ENCODE measurements around the gene SRRD. TPM values are rescaled to one million over a fixed set of nuclear protein-coding genes. Genes with fewer than 3 reads are reported as not detected.
A peak's percentile ranks its signal among the peaks of the same experiment; 100 is the strongest.

Gene SRRD
- total and polyA plus RNA-seq, 2 of the 13 experiments (the other 11 are each of a cell fraction or from before 2014, with no cell fraction given) = 22.8 to 36.6 TPM

DNA sequence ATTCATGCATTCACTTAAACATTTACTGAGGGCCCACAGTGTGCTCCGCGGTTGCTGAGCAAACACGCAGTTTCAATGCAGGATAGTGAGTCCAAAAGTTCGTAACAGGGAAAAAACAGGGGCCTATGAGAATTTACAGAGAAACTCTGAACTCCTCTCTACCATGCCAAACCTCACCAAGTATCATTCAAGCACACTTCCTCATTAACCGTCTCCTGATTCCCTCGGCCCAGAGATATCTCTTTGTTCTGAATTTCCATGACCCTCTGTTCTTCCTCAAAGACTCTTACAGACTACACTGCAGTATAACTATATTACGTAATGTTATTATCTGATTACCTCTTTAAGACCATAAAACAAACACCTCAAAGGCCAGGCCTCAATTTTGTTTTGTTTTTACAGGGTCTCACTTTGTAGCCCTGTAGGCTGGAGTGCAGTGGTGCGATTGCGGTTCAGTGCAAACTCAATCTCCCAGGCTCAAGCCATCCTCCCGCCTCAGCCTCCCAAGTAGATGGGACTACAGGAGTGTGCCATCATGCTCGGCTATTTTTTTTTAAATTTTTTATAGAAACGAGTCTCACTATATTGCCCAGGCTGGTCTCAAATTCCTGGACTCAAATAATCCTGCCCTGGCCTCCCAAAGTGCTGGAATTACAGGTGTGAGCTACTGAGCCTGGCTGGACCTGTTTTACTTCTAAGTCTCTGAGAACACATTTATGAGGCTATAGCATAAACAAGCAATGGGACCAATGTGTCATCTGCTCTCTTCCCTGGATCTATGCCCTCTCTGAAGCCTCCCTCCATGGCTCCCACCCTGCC lies 3.7 kb upstream of the SRRD start (continued):
- no peak for TF ChIP-seq TAF15 (IDR thresholded peaks at IDR 0.05; ENCODE audit: low read depth, low read length, poor library complexity, severe bottlenecking)
- no peak for TF ChIP-seq CEBPZ (IDR thresholded peaks at IDR 0.05; ENCODE audit: low read length)
- peak; percentile 43; the same call in 1 of the 2 replicates for TF ChIP-seq PHF21A (CRISPR knock-in tag; IDR thresholded peaks at IDR 0.05)
- TF ChIP-seq ZNF549 (CRISPR knock-in tag; IDR thresholded peaks at IDR 0.05) = 0 out of 2 replicates have a peak, but pooled peaks have one; percentile 14
- no peak for TF ChIP-seq TBP (CRISPR knock-in tag; IDR thresholded peaks at IDR 0.05)
- TF ChIP-seq POLR2AphosphoS5 (IDR thresholded peaks at IDR 0.05; ENCODE audit: low read depth, low read length) = peak; percentile 63
- TF ChIP-seq ZEB1 (IDR thresholded peaks at IDR 0.05; ENCODE audit: insufficient replicate concordance, low read depth) = peak; percentile 0
- TF ChIP-seq GZF1 (CRISPR knock-in tag; IDR thresholded peaks at IDR 0.05) = no peak
- TF ChIP-seq POGK (CRISPR knock-in tag; conservative IDR thresholded peaks at IDR 0.05) = no peak
- no peak for TF ChIP-seq ZNF18 (CRISPR knock-in tag; IDR thresholded peaks at IDR 0.05; ENCODE audit: insufficient replicate concordance)
- no peak for TF ChIP-seq GATA4 (IDR thresholded peaks at IDR 0.05; ENCODE audit: borderline replicate concordance, low read depth)
- TF ChIP-seq HNF1B (CRISPR knock-in tag; IDR thresholded peaks at IDR 0.05) = no peak
- no peak for TF ChIP-seq KLF15 (CRISPR knock-in tag; IDR thresholded peaks at IDR 0.05; ENCODE audit: borderline replicate concordance)
- no peak for TF ChIP-seq SNRNP70 (IDR thresholded peaks at IDR 0.05; ENCODE audit: low read depth, low read length)
- peak; percentile 49; the same call in 1 of the 2 replicates for TF ChIP-seq FOXA3 (CRISPR knock-in tag; IDR thresholded peaks at IDR 0.05)
- TF ChIP-seq ZNF570 (CRISPR knock-in tag; IDR thresholded peaks at IDR 0.05; ENCODE audit: borderline replicate concordance) = no peak
- peak; percentile 46 to 77; a peak in 3 of 4 replicates for TF ChIP-seq POLR2A (IDR thresholded peaks at IDR 0.05; ENCODE audit: insufficient read depth in 1 of 2, low read depth in 2 of 2, low read length in 2 of 2)
- no peak for TF ChIP-seq DMTF1 (CRISPR knock-in tag; IDR thresholded peaks at IDR 0.05)
